GM23338 (cell line): Measurements from ENCODE around the gene ZDHHC4.

Source experiments
- CREB1 ChIP-seq: fragments of 250-450 bp; sonication (Bioruptor Pico); IDR thresholded peaks from 2 replicates; pipeline ENCODE4 v1.5.0; 2020; ENCODE audit warnings: low read depth, mild to moderate bottlenecking, moderate library complexity
- CTCF ChIP-seq, 2 experiments: fragments of 200-600 bp in 1 of 2; sonication (generic) in 1 of 2; conservative IDR thresholded peaks; 2 replicates each; pipeline versions ENCODE4 v1.5.1 to v1.6.1; 2016 to 2017; ENCODE audit warnings: antibody characterized with exemption in 2 of 2, low read depth in 2 of 2, mild to moderate bottlenecking in 2 of 2, moderate library complexity in 1 of 2
- ETS1 ChIP-seq: IDR thresholded peaks from 2 replicates; pipeline ENCODE4 v1.6.1; 2016; ENCODE audit warnings: antibody characterized with exemption
- EZH2 ChIP-seq: fragments of 200-600 bp; sonication (generic); IDR thresholded peaks from one replicate; pipeline ENCODE4 v1.8.0; 2017; ENCODE audit warnings: antibody characterized with exemption, mild to moderate bottlenecking, low read depth; ENCODE audit not compliant: unreplicated experiment
- EZH2phosphoT487 ChIP-seq: fragments of 200-600 bp; sonication (generic); IDR thresholded peaks from one replicate; pipeline ENCODE4 v1.8.1; 2018; ENCODE audit warnings: antibody characterized with exemption; ENCODE audit not compliant: unreplicated experiment
- JUNB ChIP-seq: IDR thresholded peaks from one replicate; pipeline ENCODE4 v1.6.1; 2016; ENCODE audit warnings: antibody characterized with exemption; ENCODE audit not compliant: unreplicated experiment
- NANOG ChIP-seq: IDR thresholded peaks from 2 replicates; pipeline ENCODE4 v1.6.1; 2016; ENCODE audit warnings: antibody characterized with exemption, borderline replicate concordance
- POLR2AphosphoS5 ChIP-seq: IDR thresholded peaks from 2 replicates; pipeline ENCODE4 v1.6.1; 2016; ENCODE audit warnings: antibody characterized with exemption, low read depth
- REST ChIP-seq: IDR thresholded peaks from one replicate; pipeline ENCODE4 v1.6.1; 2018; ENCODE audit warnings: antibody characterized with exemption; ENCODE audit not compliant: unreplicated experiment
- ZNF462 ChIP-seq: fragments of 250-450 bp; sonication (Bioruptor Pico); IDR thresholded peaks from 2 replicates; pipeline ENCODE4 v1.5.0; 2020; ENCODE audit warnings: mild to moderate bottlenecking, moderate library complexity

GRCh38 chr7:6562106-6562505 lies 15.1 kb upstream of the ZDHHC4 start:
- TF ChIP-seq REST = no peak
- TF ChIP-seq EZH2 = no peak
- TF ChIP-seq EZH2phosphoT487 = no peak
- TF ChIP-seq CTCF (conservative IDR thresholded peaks at IDR 0.05; ENCODE audit: low read depth in 2 of 2) = no peak
- TF ChIP-seq POLR2AphosphoS5 = no peak
- TF ChIP-seq JUNB = no peak
- no peak for TF ChIP-seq CREB1 (CRISPR knock-in tag)
- TF ChIP-seq ETS1 = no peak
- no peak for TF ChIP-seq ZNF462
- no peak for TF ChIP-seq NANOG
